Islet of Langerhans (tissue), 1 donor: ENCODE data around the gene KRTAP10-9.
"Not testable (repeated sequence)": the region's sequence is repeated elsewhere in the genome, so short reads cannot be mapped to it uniquely, and the experiment has no call there.

Experiments used
- FAIRE-seq: peaks from one replicate; lab custom pipeline; 2011; peaks lifted over from hg19 to GRCh38; lab: Jason Lieb, UNC

The KRTAP10-9 gene

DNA sequence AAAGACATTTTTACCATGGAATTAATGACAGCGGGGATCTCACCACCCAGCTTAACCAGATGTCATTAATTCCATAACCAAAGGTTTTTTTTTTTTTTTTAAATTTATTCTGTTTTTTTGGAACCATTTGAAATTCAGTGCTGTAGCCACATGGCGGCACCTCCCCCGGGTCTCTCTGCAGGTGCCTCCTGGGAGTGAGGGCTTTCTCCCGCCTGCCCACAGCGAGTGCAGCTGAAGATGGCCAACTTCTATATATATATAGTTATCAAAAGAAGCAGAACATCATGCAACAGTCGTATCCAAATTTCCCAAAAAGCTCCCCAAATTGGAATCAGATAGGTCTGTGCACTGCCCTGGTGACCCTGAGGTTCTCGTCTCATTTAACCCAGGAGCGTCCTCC lies 11.4 kb upstream of the KRTAP10-9 start:
- no peak for FAIRE-seq

DNA sequence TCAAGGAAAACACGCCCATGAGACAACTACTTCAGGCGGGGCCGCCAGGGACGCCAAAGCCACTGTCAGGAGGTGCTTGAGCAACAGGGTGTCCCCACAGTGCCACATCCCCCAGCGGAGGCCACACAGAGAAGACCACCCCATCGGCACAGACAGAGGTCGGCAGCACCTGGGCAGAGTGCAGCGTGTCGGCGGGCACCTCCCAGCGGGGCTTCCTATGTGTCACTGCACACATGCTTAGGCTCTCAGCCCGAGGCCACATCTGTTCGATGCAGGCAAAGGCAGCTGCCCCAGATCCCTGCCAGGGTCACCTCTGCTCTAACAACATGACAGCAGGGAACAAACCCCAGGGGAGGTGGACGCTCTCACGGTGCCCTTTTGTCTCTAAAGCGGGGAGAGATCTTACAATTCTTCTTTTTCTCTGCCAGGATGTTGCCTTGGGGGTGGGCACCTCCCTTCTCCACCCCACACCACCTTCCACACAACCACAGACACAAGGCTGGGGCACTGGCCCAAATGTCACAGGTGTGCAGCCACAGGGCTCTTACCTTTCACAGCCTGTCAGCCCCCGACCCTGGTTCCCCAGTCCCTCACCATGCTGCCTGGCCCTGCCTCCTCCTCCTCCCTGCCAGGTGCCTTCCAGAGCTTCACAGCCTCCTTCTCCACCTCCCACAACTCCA lies 10.8 kb upstream of the KRTAP10-9 start:
- FAIRE-seq = no peak

DNA sequence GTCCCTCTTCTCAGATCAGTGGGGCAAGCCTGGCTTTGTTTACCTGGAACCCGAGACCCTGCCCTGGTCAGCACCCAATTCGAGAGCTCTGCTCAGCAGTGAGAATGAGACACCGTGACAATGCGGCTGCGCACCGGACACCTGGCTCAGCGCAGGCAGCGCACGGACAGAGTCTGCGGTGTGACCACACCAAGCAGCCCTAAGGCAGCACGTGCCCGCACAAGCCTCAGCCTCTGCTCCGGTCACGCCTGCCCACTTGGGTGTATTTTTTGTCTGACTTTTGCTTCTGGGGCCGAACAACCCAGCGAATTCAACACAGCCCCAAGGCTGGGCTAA lies 10.3 kb upstream of the KRTAP10-9 start:
- no peak for FAIRE-seq

DNA sequence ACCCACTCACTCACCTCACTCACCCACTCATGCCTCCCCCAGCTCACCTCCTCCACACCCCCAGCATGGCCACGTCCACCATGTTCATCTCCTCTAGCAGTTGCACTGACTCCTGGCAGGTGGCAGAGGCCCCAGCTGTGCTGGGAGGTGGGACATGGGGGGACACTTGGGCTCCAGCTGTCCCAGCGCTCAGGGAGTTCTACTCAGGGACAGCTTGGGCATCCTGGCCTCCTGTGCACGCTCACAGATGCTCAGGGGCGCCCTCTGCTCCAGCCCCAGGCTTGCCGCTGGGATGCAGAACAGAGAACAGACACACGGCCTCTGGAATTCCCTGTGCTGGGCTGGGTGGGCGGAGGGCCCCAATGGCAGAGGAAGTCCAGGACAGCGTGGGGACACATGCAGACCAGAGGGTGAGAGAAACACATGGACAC lies 9.8 kb upstream of the KRTAP10-9 start:
- FAIRE-seq = no peak

DNA sequence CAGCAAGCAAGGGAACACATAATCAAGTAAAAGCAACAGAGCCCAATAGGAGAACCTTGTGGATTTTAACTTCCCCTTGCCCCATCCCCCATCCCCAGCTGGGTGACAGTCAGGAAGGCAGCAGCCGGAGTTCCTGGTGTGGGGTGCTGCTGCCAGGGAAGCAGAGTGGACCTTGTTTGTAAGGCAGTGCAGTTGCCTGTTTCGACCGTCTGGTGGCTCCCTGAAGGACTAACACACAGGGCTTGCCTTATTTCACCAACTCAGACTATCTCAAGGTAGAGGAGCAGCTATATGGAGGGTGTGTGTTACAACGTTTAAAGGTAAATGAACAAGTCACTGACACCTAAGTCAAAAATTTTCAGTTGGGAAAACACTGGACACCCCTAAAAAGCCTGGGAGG lies 8.4 kb upstream of the KRTAP10-9 start:
- FAIRE-seq = no peak

DNA sequence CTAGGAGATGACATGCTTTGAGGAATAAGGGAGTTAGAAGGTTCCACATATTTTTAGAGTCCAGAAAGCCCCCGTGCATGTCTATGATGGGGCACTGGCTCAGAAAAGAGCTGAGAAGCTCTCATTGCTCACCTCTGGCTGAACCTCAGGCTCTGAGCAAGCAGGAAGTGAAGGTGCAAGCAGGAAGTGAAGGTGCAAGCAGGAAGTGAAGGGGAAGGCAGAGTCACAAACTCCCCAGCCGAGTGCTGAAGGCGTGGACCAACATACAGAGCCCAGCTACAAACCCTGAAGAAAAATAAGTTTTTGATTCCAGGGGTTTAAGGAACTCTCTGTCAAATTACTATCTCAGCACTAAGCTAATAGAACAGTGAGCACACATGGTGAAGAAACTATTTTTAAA lies 8.0 kb upstream of the KRTAP10-9 start:
- no peak for FAIRE-seq

DNA sequence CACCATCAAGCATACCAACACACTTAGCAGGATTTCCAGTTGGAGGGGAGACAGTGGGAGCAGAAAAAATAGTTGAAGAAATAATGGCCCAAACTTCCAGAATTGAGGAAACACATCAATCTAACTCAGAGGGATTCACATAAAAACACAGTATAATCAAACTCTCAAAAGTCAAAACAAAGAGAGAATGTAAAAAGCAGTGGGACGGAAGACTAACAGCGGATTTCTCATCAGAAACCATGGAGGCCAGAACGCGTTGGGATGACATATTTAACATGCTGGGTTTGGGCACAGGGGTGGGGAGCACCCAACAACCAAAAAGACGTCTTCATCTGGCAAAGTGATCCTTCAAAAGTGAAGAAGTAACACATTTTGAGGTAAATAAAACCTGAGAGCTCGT lies 7.0 kb upstream of the KRTAP10-9 start:
- FAIRE-seq = no peak

DNA sequence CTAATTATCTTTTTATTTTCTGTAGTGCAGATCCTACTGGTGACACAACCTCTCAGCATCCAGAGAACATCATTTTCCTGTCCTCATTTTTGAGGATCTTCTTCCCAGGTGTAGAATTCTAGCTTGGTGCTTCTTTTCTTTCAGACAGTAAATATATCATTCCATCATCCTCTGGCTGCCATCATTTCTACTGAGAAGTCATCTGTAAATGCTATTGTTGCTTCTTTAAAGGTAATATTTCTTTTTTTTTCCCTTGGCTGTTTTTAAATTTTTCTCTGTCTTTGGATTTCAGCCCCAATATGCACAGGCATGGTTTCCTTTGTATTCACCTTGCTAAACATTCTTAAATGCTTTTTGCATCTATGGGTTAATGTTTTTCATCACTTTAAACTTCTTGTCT lies 3.3 kb upstream of the KRTAP10-9 start:
- FAIRE-seq = no peak

DNA sequence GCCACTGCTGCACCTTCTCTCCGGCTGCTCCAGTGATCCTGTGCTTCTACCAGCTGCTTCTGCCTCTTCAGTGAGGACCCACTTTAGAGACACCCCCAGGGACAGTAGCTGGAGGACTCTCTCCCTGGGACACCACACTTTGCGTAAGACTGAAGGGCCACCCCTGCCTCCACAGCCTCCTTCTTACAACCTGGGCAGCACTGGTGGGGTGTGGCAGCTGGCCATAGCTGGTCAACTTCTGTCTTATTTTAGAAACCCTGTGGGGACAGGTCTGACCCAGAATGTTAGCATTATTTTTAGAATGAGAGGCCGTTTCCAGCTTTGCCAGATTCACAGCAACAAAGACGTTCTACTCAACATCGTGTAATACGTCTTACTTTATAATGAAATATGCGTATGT lies 1.1 kb upstream of the KRTAP10-9 start:
- FAIRE-seq = no peak

DNA sequence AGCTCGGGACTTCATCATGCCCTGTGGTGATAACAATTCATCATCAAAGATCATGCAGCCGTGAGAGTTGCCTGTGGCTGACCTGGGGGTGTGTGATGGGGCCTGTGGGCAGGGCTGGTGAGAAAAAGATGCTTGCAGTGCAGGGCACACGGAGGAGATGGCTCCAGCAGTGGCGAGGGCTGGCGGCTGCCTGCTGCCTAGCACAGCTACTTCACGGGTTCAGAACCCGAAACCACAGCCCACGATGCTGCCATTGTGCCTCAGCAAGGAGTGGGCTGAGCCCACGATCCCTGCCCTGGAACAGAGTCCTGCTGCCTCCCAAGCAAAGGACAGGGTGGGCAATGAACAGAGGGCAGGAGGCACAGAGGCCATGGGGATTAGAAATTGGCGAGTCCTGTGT lies 631 bp upstream of the KRTAP10-9 start:
- FAIRE-seq = no peak

DNA sequence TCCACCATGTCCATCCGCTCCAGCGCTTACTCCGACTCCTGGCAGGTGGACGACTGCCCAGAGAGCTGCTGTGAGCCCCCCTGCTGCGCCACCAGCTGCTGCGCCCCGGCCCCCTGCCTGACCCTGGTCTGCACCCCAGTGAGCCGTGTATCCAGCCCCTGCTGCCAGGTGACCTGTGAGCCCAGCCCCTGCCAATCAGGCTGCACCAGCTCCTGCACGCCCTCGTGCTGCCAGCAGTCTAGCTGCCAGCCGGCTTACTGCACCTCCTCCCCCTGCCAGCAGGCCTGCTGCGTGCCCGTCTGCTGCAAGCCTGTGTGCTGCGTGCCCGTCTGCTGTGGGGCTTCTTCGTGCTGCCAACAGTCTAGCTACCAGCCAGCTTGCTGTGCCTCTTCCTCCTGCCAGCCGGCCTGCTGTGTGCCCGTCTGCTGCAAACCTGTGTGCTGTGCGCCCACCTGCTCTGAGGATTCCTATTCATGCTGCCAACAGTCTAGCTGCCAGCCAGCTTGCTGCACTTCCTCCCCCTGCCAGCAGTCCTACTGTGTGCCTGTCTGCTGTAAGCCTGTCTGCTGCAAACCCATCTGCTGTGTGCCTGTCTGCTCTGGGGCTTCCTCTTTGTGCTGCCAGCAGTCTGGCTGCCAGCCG lies 409 bp downstream of the KRTAP10-9 start:
- not testable (repeated sequence) for FAIRE-seq

DNA sequence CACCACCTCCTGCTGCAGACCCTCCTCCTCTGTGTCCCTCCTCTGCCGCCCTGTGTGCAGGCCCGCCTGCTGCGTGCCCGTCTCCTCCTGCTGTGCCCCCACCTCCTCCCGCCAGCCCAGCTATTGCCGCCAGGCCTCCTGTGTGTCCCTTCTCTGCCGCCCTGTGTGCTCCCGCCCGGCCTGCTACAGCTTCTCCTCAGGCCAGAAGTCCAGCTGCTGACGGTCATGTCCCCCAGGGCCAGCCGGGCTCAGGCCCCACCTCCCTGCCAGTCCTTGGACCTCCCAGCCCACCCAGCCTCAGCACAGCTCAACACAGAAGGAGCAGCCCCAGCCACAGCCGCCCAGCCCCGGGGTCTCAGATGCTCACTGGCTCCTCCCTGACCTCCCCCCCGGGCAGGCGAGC lies 939 bp downstream of the KRTAP10-9 start:
- not testable (repeated sequence) for FAIRE-seq

DNA sequence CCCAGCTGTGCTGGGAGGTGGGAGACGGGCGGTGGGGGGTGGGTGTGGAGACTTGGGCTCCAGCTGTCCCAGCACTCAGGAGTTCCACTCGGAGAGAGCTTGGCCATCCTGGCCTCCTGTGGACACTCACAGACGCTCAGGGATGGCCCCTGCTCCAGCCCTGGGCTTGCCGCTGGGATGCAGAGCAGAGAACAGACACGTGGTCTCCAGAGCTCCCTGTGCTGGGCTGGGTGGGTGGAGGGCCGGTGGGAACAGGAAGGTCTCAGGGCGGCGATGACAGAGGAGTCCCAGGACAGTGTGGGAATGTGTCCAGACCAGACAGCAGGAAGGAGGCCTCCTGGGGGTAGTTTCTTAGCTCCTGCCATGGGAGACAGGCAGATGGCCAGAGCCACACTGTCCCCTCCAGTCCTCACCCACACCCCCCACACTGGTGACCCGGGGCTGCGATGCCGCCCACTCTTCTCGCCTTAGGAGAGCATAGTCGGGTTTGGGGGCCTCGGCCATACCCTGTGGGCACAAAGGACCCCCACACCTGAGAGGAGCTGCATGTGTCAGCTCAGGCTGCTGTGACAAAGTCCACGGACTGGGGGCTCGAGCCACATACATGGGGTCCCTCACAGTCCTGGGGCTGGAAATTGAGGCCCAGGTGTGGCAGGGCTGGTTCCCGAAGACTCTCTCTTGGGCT lies 2.0 kb downstream of the KRTAP10-9 start:
- FAIRE-seq = no peak

DNA sequence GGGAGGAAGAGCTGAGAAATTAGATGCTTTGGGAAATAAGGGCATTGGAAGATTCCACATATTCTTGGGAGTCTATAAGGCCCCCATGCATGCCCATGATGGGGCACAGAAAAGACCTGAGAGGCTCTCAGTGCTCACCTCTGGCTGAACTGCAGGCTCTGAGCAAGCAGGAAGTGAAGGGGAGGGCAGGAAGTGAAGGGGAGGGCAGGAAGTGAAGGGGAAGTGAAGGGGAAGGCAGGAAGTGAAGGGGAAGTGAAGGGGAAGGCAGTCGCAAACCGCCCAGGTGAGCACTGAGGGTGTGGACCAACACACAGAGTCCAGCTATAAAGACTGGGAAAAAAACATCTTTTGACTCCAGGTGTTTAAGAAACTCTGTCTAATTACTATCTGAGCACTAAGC lies 3.5 kb downstream of the KRTAP10-9 start:
- FAIRE-seq = no peak

DNA sequence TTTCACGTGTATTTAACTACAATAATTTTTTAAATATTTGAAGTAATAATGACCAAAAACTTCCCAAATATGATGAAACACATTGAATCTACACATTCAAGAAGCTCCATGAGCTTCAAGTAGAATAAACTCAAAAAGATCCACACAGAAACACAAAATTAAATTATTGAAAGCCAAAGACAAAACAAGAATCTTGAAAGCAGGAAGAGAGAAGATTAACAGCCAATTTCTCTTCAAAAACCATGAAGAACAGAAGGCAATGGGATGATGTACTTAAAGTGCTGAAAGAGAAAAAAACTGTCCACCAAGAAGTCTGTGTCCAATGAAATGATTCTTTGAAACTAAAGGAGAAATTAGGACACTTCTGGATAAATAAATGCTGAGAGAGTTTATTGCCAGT lies 5.2 kb downstream of the KRTAP10-9 start:
- no peak for FAIRE-seq

DNA sequence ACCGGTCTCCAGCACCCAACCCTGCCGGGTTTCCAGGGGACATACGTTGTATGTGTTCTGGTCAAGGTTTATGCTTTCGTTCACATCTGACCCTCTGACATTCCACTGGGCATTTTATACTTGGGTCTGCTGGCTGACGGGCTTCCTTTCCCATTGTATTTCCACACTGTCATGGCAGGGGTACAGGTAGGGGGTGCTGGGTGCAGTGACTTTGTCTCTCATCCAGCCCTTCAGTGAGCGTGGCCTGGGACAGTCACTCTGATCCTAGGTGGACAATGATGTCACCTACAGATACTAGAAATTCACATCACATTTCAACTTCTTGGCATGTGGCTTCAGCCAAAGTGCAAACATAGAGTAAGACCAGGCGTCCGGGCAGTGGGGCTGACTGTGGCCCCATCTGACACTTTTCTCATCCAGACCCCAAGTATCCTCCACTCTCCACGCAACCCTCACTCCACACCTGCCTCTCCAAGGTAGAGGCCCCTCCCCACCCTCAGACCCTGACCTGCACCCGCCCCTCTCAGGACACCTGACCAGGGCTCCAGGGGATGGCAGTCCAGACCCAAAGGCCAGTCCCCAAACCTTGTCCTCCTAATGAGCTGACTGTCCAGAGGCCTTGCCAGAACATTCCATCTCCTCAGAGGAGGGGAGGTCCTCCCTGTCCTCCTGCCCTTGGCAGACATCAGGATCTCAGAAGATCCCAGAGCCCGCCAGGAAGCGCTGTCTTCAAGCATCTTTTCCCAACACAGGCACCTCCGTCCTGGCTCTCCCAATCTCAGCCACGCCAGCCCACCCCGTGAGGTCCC lies 9.5 kb downstream of the KRTAP10-9 start:
- FAIRE-seq = no peak

DNA sequence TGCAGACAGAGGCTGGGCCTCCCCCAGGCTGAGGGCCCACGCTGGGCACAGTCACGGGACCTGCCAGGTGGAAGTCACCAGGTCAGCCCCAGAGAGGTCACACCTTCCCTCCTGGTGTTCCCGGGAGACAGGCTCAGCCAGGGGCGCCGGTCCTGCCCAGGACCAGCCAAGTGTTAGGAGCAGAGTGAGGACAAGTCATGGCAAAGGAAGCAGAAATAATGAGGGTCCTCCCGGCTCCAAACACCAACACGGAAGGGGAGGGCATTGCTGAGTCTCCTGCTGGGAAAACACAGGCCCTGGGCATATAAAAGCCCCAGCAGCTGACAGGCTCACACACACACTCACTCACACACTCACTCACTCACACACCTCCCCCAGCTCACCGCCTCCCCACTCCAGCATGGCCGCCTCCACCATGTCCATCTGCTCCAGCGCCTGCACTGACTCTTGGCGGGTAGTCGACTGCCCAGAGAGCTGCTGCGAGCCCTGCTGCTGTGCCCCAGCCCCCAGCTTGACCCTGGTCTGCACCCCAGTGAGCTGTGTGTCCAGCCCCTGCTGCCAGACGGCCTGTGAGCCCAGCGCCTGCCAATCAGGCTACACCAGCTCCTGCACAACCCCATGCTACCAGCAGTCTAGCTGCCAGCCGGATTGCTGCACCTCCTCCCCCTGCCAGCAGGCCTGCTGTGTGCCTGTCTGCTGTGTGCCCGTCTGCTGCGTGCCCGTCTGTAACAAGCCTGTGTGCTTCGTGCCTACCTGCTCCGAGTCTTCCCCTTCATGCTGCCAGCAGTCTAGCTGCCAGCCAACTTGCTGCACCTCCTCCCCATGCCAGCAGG lies 10.3 kb downstream of the KRTAP10-9 start, which contains the start of gene KRTAP10-10:
Gene KRTAP10-10, plus strand, starts transcription at position 339 of the 833 bp plus-strand sequence. Its CDS starts 62 bp downstream, at position 401.
- no peak for FAIRE-seq

DNA sequence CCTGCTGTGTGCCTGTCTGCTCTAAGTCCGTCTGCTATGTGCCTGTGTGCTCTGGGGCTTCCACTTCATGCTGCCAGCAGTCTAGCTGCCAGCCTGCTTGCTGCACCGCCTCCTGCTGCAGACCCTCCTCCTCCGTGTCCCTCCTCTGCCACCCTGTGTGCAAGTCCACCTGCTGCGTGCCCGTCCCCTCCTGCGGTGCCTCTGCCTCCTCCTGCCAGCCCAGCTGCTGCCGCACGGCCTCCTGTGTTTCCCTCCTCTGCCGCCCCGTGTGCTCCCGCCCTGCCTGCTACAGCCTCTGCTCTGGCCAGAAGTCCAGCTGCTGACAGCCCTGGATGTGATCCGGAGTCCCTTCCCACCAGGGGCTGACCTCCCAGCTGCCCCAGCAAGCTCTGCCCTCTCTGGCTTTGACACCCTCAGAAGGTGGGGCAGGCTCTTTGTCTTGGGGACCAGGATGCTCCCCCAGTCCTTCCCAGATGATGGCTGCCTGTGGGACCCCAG lies 11.0 kb downstream of the KRTAP10-9 start:
- FAIRE-seq = not testable (repeated sequence)

DNA sequence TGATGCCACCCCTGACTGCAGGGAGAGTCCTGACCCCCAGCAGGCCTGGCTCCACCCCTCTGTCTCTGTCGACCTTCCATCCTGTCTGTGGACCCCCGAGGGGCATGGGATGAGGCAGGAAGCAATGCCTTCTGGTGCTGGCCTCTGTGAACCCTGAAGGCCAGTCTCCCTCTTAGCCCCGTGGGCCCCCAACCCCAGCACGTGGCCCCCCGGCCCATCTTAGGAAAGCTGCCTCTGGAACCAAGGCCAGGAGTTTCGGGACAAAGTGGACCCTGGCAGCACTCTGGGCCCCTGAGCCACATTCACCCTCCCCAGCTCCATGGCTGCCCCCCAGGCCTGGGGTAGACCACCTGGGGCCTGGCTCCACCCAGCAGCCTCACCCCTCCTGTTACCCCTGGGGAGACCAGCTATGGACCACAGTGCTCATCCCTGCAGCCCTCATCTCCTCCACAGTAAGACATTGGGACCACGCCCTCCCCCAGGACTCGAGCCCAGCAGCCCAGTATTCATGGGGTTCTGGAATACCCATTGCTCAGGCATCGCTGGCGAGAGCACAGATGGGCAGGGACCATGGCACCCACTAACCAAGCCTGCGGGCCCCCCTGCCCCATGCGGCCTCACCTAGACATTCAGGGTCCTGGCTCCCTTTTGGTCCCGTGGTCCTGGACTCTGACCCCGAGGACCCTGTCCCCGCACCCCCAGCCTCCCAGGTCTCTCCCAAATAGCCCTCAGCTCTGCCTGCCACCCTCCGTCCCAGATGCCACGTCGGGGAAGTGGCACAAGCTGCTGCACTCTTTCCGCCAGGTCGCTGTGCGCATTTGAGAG lies 11.8 kb downstream of the KRTAP10-9 start:
- FAIRE-seq = not testable (repeated sequence)

DNA sequence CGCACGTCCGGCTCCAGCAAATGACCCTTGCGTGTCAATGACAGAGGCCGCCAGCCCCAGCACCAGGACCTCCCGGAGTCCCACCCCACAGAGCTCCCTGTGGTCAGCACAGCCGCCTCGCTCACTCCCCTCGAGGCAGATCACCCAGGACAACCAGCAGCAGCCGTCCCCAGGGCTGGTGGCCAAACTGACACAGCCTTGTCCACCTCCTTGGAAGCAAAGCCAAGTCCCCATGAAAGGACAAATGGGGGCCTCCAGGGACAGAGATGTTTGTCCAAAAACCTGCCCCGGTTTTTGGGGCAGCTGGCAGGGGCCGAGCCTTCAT lies 12.4 kb downstream of the KRTAP10-9 start:
- no peak for FAIRE-seq

DNA sequence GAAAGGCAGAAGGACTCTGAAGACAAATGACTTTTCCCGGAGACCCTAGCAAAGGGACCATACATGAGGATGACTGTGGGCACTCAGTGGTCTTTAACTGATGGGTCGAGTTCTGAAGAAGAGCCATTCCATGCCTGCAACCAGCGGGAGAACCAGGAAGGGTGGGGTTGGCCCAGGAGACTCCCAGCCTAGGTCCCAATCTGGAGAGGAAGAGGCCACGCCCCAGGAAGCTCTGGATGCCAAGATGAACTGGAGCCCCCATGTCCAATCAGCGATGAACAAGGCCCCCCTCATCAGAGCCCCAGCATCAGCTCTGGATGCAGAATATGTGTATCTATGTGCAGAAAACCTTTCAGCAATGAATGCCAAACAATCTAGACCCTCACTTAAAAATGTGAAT lies 13.9 kb downstream of the KRTAP10-9 start:
- FAIRE-seq = no peak
